DMS79 treated with DMSO at 0.1 percent for 48 hours (cell line): ENCODE results near the gene ME3.

ENCODE experiments used
- DNase-seq: peaks from one replicate; lab custom pipeline; 2025; lab: John Stamatoyannopoulos, UW

The ME3 gene

GRCh38 chr11:86692746-86693145 is 20.3 kb upstream of the ME3 start:
- no peak for DNase-seq

GRCh38 chr11:86692317-86692716 is 19.9 kb upstream of the ME3 start:
- DNase-seq: no peak

GRCh38 chr11:86688398-86689179 is 16.2 kb upstream of the ME3 start:
- peak; percentile 17 for DNase-seq

- no peak for DNase-seq
Measured at GRCh38 chr11:86687185-86687778, 14.9 kb upstream of the ME3 start.

GRCh38 chr11:86686531-86686930 is 14.1 kb upstream of the ME3 start:
- no peak for DNase-seq

GRCh38 chr11:86681483-86681756 is 9.0 kb upstream of the ME3 start:
- DNase-seq: no peak

GRCh38 chr11:86680716-86681482 is 8.5 kb upstream of the ME3 start:
- DNase-seq: no peak

- no peak for DNase-seq
Measured at GRCh38 chr11:86678823-86679222, 6.4 kb upstream of the ME3 start.

GRCh38 chr11:86678296-86678695 is 5.9 kb upstream of the ME3 start:
- DNase-seq: no peak

- DNase-seq: no peak
Measured at GRCh38 chr11:86676533-86677154, 4.2 kb upstream of the ME3 start.

GRCh38 chr11:86676010-86676409 is 3.6 kb upstream of the ME3 start:
- DNase-seq: no peak

GRCh38 chr11:86675017-86675416 is 2.6 kb upstream of the ME3 start:
- DNase-seq: no peak

- DNase-seq: no peak
Measured at GRCh38 chr11:86673872-86674750, 1.7 kb upstream of the ME3 start.

- no peak for DNase-seq
Measured at GRCh38 chr11:86673055-86673843, 833 bp upstream of the ME3 start.

GRCh38 chr11:86671531-86672006 is 847 bp downstream of the ME3 start:
- peak; percentile 72 for DNase-seq

GRCh38 chr11:86670911-86671310 is 1.5 kb downstream of the ME3 start:
- DNase-seq: no peak

- no peak for DNase-seq
Measured at GRCh38 chr11:86670181-86670580, 2.2 kb downstream of the ME3 start.

GRCh38 chr11:86669424-86669823 is 3.0 kb downstream of the ME3 start:
- DNase-seq: no peak

- DNase-seq: no peak
Measured at GRCh38 chr11:86668929-86669328, 3.5 kb downstream of the ME3 start.

GRCh38 chr11:86666193-86666592 is 6.2 kb downstream of the ME3 start:
- DNase-seq: no peak

- no peak for DNase-seq
Measured at GRCh38 chr11:86664930-86665329, 7.5 kb downstream of the ME3 start.
